Vagina (tissue), 2 donors: Measurements from ENCODE around the gene NOXA1. TPM values are rescaled to one million over a fixed set of nuclear protein-coding genes. Genes with fewer than 3 reads are reported as not detected.
"Not testable (repeated sequence)": the region's sequence is repeated elsewhere in the genome, so short reads cannot be mapped to it uniquely, and the experiment has no call there.

Experiments
- DNase-seq, 2 donors: peaks; one replicate each; pipeline ENCODE4 v3.0.0-alpha.2; 2017; ENCODE audit errors: extremely low spot score in 2 of 2
- H3K27ac ChIP-seq: fragments of 200-600 bp; sonication (generic); one replicate; pipeline ENCODE4 v1.5.1; 2019
- H3K27me3 ChIP-seq: fragments of 200-600 bp; sonication (generic); one replicate; pipeline ENCODE4 v1.5.1; 2019
- H3K36me3 ChIP-seq, 2 donors: fragments of 200-600 bp; sonication (generic); one replicate each; pipeline ENCODE4 v1.5.1; 2017 to 2019
- H3K4me1 ChIP-seq: fragments of 200-600 bp; sonication (generic); one replicate; pipeline ENCODE4 v1.5.1; 2019
- H3K4me3 ChIP-seq, 2 donors: fragments of 200-600 bp; sonication (generic); 1 replicate in 1 of 2; 2 replicates in 1 of 2; pipeline ENCODE4 v1.5.1; 2016 to 2019
- H3K9me3 ChIP-seq: fragments of 200-600 bp; sonication (generic); one replicate; pipeline ENCODE4 v1.5.1; 2019
- CTCF ChIP-seq, 3 experiments: fragments of 450-650 bp in 2 of 3; fragments of 200-600 bp in 1 of 3; sonication (generic) in 1 of 3; IDR thresholded peaks; one replicate each; pipeline ENCODE4 v1.5.1; 2017 to 2019; ENCODE audit warnings: antibody characterized with exemption in 3 of 3, mild to moderate bottlenecking in 2 of 3, moderate library complexity in 2 of 3
- POLR2A ChIP-seq, 2 donors: fragments of 450-650 bp; IDR thresholded peaks; one replicate each; pipeline ENCODE4 v1.6.1; 2017; ENCODE audit warnings: antibody characterized with exemption in 2 of 2, mild to moderate bottlenecking in 2 of 2, moderate library complexity in 2 of 2
- POLR2AphosphoS5 ChIP-seq, 2 donors: sonication (generic); formaldehyde crosslinking; IDR thresholded peaks; one replicate each; pipeline ENCODE4 v1.9.0; 2017; ENCODE audit warnings: antibody characterized with exemption in 2 of 2, mild to moderate bottlenecking in 2 of 2, low read depth in 1 of 2; ENCODE audit not compliant: insufficient read depth in 1 of 2
- intact Hi-C: fragments of 100-400 bp; cut with DNase I; formaldehyde crosslinking; loops from one replicate; pipeline ENCODE4 v1.15.1; 2023
- total RNA-seq: library from RNA; depleted of rRNA; stranded (reverse); fragments of >200 nt; gene quantifications from one replicate; pipeline ENCODE4 v1.2.3, GENCODE V29; 2016

Gene NOXA1
- total RNA-seq, 1 donor from 2014 or later: 2.9 TPM

- Histone ChIP-seq H3K4me3 (no peak overlapping the region), H3K36me3 (peaks cover 0 to 5% of the 10 kb centered on the region in 2 donors), H3K27ac (no peak overlapping the region), H3K27me3 (no peaks in the 10 kb centered on the region), H3K9me3 (no peaks in the 10 kb centered on the region), H3K4me1 (no peaks in the 10 kb centered on the region)
- no peak for DNase-seq
- TF ChIP-seq POLR2A (IDR thresholded peaks at IDR 0.05) (no peak), POLR2AphosphoS5 (IDR thresholded peaks at IDR 0.05; ENCODE audit: insufficient read depth in 1 of 2, low read depth in 1 of 2) (no peak), CTCF (IDR thresholded peaks at IDR 0.05) (no peak)
- intact Hi-C loops: no loop called here
Observed at GRCh38 chr9:137376386-137376785, 46.8 kb upstream of the NOXA1 start.

- H3K9me3 ChIP-seq, intact Hi-C loops, H3K27me3 ChIP-seq, H3K4me1 ChIP-seq, DNase-seq, H3K36me3 ChIP-seq, H3K4me3 ChIP-seq, H3K27ac ChIP-seq: not testable (repeated sequence)
Observed at GRCh38 chr9:137378688-137379410, 44.3 kb upstream of the NOXA1 start.

- TF ChIP-seq POLR2AphosphoS5 (IDR thresholded peaks at IDR 0.05; ENCODE audit: insufficient read depth in 1 of 2, low read depth in 1 of 2) (no peak), CTCF (IDR thresholded peaks at IDR 0.05) (no peak), POLR2A (IDR thresholded peaks at IDR 0.05) (no peak)
- intact Hi-C loops: no loop called here
- DNase-seq: no peak
- no peaks in the 10 kb centered on the region for H3K36me3 ChIP-seq
- H3K27me3 ChIP-seq: no peaks in the 10 kb centered on the region
- no peak overlapping the region for H3K4me3 ChIP-seq
- H3K9me3 ChIP-seq: no peaks in the 10 kb centered on the region
- H3K27ac ChIP-seq: no peak overlapping the region
- H3K4me1 ChIP-seq: no peaks in the 10 kb centered on the region
Observed at GRCh38 chr9:137379761-137380161, 43.4 kb upstream of the NOXA1 start.

- TF ChIP-seq POLR2A (IDR thresholded peaks at IDR 0.05): no peak
- no peak for TF ChIP-seq CTCF (IDR thresholded peaks at IDR 0.05)
- TF ChIP-seq POLR2AphosphoS5 (IDR thresholded peaks at IDR 0.05; ENCODE audit: insufficient read depth in 1 of 2, low read depth in 1 of 2): no peak
Observed at GRCh38 chr9:137380171-137380570, 43.0 kb upstream of the NOXA1 start.

GRCh38 chr9:137380606-137381005 is 42.6 kb upstream of the NOXA1 start:
- TF ChIP-seq POLR2AphosphoS5 (IDR thresholded peaks at IDR 0.05; ENCODE audit: insufficient read depth in 1 of 2, low read depth in 1 of 2) (no peak), CTCF (IDR thresholded peaks at IDR 0.05) (no peak), POLR2A (IDR thresholded peaks at IDR 0.05) (no peak)
- Histone ChIP-seq H3K9me3 (no peaks in the 10 kb centered on the region), H3K36me3 (no peaks in the 10 kb centered on the region), H3K27ac (no peak overlapping the region), H3K4me3 (no peak overlapping the region), H3K27me3 (no peaks in the 10 kb centered on the region), H3K4me1 (no peaks in the 10 kb centered on the region)
- intact Hi-C loops: no loop called here
- DNase-seq: no peak

More at GRCh38 chr9:137380171-137380570, 43.0 kb upstream of the NOXA1 start:
- Histone ChIP-seq H3K4me3 (no peak overlapping the region), H3K27me3 (no peaks in the 10 kb centered on the region), H3K36me3 (no peaks in the 10 kb centered on the region), H3K27ac (no peak overlapping the region), H3K4me1 (no peaks in the 10 kb centered on the region), H3K9me3 (no peaks in the 10 kb centered on the region)
- intact Hi-C loops: no loop called here
- DNase-seq: no peak
